RCC 7860 (cell line): ENCODE results near the gene PRELP.

ENCODE experiments used
- DNase-seq: peaks from one replicate; pipeline ENCODE4 v3.0.0-alpha.2; 2015; ENCODE audit warnings: low spot score
- FAIRE-seq: peaks from 2 replicates; lab custom pipeline; 2012; peaks lifted over from hg19 to GRCh38; lab: Jason Lieb, UNC

The PRELP gene

DNA sequence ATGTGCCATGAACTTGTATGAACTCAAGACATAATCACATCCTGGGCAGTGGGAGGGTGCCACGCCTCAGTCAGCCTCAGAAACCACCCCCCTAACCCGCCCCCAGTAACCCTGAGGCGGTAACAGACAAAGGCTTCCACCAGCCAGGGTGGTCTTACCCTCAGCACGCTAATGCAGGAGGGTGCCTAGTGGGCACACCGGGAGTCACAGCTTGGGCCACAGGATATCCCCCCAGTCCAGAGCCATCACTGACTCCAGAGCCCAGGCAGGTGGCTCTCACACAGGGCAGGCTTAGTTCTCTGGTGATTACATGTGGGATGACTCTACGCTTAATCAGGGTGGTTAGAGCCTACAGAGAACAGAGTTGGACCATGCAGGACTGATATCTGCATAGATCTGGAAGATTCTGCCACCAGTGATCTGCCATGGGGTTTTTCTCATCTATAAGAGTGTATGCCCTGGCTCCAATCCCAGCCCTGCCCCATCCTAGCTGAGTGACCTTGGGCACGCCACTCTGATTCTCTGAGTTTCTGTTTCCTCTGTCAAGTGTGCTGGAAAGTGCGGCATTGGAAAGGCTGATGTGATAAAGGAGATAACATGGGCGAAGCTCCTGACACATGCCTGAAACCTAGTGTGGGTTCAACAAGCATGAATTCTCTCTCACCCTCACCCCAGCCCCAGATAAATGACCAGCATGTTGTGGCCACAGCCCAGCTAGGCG is 45.6 kb downstream of the PRELP start:
- FAIRE-seq (no peak), DNase-seq (no peak)

DNA sequence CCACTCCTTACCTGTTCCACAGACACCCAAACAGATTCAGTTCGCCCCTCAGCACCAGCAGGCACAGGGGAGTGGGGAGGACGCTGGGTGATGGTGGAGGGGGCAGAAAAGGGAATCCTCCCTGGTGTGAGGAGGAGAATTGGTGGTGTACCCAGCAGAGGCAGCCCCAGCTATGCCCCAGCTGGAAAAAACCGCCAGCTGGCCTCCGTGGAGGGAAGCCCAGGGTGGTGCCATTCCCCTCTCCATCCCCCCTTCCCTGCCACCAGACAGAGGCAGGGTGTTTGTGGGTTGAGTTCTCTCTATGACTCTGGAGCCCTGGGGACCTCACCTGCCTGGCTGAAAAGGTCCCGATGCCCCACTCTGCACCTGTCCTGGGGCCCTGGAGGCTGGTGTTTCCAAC is 46.2 kb downstream of the PRELP start:
- FAIRE-seq (no peak), DNase-seq (no peak)

DNA sequence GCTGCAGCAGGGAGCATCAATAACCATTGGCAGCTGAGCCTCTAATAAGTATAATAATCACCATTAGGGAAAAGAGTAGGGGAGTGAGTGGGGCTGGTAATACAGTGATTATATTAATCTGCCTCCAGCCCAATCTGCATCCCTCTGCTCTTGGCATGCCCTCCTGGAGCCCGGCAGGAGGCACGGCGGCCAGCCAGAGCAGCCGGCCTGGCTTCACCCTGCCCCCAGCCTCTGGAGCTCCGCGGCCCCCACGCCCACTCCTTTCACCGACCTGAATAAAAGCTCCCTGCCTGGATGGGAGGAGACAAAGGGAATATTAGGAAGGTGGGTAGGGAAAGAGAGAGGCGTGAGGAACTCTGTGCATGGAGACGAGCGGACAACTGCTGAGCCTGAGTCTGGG is 46.6 kb downstream of the PRELP start:
- DNase-seq (no peak), FAIRE-seq (no peak)

GRCh38 chr1:203523667-203524066 is 48.1 kb downstream of the PRELP start:
- FAIRE-seq (no peak), DNase-seq (no peak)

- FAIRE-seq = no peak
- no peak for DNase-seq
These were observed 48.5 kb downstream of the PRELP start for GRCh38 chr1:203524152-203524551.

DNA sequence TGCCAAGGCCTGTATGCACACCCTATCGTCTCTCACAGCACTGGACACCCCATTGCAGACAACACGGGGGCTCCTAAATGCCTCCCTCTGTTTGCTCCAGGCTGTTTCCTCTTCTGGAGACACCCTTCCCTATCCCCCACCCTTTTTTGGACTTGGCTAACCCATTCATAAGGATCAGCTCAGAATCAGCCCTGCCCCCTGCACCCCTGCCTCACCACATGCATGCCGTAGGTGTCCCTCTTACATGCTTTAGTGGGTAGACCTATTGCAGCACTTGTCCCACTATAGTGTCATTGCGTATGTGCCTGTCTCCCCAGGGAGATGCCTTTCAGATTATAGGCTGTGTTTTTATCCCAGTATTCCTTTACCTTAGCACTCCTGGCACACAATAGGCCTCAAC is 49.2 kb downstream of the PRELP start:
- DNase-seq = no peak
- no peak for FAIRE-seq

DNA sequence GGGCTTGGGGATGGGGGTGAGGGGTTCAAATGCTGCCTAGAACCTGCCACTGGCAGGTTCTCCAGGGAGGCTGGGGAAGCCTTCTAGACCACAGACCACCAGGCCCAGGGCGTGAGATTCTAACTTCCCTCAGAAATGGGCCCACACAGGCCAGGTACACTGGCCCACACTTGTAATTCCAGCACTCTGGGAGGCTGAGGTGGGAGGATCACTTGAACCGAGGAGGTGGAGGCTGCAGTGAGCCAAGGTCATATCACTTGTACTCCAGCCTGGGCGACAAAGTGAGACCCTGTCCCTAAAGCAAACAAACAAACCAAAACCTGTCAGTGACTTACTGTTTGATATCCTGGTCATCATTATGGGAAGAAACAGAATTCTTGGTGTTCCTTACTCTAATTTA is 50.1 kb downstream of the PRELP start:
- FAIRE-seq (no peak), DNase-seq (no peak)

DNA sequence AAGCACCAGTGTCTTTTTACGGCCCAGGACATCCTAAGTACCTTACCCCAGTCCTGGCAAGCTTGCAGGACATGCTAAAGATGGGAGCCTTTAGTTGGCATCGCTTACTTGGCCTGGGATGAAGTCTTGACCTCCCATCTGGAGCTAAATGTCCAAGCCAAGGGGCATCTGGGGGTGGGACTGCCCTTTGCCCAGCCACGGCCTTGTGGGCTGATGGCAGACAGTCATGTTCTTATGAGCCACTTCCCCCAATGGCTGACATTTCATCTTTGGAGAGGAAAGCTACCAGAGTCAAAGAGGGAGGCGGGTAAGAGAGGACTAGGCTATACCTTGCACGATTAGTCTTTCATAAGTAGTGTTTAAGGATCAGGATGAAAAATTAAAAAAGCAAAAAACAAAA is 50.5 kb downstream of the PRELP start:
- FAIRE-seq (no peak), DNase-seq (no peak)

DNA sequence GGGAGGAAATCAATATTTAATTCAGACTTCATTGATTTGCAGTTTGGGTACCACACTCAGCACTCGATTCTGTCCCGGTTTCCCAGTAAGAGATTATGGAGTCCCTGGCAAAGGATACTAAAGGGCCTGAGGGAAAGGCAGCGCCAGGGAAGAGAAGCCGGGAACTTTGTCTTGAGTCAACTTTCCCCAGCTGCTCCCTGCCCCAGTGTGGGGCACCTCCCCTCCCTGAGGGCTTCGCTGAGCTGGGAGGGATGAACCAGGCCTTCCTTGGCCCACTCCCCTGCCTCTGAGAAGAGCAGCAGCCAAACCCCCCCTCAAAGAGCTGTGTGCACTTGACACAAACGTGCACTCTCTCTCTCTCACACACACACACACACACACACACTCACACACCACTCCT is 51.0 kb downstream of the PRELP start:
- FAIRE-seq (no peak), DNase-seq (no peak)

DNA sequence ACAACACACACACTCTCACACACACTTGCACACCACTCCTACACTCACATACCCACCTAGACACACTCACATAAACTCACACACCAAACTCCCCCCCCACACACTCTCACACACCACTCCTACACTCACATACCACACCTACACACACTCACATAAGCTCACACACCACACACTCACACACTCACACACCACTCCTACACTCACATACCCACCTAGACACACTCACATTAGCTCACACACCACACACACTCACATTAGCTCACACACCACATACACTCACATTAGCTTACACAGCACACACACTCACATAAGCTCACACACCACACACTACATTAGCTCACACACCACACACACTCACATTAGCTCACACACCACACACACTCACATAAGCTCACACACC is 51.4 kb downstream of the PRELP start:
- FAIRE-seq (no peak), DNase-seq (no peak)

GRCh38 chr1:203528063-203528462 is 52.5 kb downstream of the PRELP start:
- FAIRE-seq = no peak
- no peak for DNase-seq

- FAIRE-seq = no peak
- no peak for DNase-seq
These were observed 53.6 kb downstream of the PRELP start for GRCh38 chr1:203528976-203529835.

DNA sequence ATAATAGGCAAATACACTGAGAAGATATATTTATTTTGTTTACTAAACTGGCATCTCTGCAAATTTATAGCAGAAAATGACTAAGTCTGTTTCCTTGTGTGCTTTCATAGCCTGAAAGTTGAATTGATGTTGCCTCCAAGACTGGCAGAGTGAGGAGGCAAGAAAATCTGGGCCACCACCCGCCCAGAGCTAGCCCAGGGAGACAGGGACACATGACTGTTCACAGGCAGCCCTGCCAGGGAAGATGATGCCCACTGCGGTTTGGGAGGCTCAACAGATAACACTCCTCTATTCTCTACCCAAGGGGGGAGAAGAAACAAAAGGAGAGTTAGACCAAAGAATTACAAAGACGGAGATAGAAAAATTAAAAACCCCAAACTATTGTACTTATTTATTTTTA is 55.5 kb downstream of the PRELP start:
- FAIRE-seq (no peak), DNase-seq (no peak)

DNA sequence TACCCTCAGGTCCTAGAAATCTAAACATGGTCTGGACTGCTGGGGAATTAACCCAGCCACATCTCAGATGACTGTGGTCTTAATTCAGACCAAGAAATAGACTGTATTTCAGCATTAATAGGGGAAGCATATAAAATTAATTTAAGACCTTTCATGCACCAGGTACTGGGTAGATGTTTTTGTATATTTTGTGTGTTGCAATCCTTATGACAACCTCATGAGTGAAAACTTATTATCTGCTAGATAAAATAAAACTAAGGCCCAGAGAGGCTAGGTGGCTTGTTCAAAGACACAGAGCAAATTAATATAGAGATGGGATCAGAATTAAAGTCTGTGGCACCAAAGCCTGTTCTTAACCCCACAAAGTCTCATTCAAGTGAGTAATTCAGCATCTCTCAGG is 58.4 kb downstream of the PRELP start:
- FAIRE-seq (no peak), DNase-seq (no peak)

- peak; percentile 94 for FAIRE-seq
- peak; percentile 96 for DNase-seq
These were observed 58.9 kb downstream of the PRELP start for GRCh38 chr1:203534526-203534925.

GRCh38 chr1:203536575-203536974 is 61.0 kb downstream of the PRELP start:
- FAIRE-seq (no peak), DNase-seq (no peak)

- peak; percentile 49 for DNase-seq
- no peak for FAIRE-seq
These were observed 61.4 kb downstream of the PRELP start for GRCh38 chr1:203536980-203537455.

GRCh38 chr1:203537806-203538464 is 62.3 kb downstream of the PRELP start:
- FAIRE-seq (no peak), DNase-seq (no peak)

DNA sequence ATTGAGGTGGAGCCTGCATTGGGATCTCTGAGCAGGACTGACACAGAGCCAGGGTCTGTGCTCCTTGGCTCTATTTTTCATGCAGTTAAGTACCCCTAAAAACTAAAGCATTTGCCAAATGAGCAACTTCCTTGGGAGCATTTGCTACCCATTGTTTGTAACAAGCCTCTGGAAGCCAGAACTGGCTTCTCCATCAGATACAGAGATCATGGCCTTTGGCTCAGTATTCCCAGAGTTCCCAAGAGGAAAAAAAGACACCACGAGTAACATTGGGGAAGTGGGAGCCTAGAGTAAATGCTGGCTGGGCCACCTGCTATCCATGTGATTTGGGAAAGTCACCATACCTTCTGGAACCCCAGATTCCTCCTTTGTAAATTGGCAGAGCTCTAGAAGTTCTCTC is 63.1 kb downstream of the PRELP start:
- DNase-seq = no peak
- no peak for FAIRE-seq

GRCh38 chr1:203539831-203540546 is 64.4 kb downstream of the PRELP start:
- DNase-seq (no peak), FAIRE-seq (no peak)
